NOMO-1 treated with dmso at 0.1 percent for 144 hours (cell line): ENCODE measurements around the gene MCFD2.

Experiments
- DNase-seq: peaks from one replicate; lab custom pipeline; 2025; ENCODE audit not compliant: unreplicated experiment; lab: John Stamatoyannopoulos, UW

MCFD2 gene

GRCh38 chr2:46852598-46852997 is 63.0 kb downstream of the MCFD2 start:
- no peak for DNase-seq

DNA sequence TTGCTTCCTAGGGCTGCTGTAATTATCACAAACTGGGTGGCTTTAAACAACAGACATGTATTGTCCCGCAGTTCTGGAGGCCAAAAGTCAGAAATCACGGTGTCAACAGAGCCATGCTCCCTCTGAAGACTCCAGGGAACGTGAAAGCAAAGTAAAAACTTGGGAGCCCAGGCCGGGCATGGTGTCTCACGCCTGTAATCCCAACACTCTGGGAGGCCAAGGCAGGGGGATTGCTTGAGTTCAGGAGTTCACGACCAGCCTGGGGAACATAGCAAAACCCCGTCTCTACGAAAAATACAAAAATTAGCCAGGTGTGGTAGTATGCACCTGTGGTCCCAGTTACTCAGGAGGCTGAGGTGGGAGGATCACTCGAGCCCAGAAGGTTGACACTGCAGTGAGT is 63.5 kb downstream of the MCFD2 start:
- no peak for DNase-seq
